GM12878 (cell line): Measurements from ENCODE around the gene ITPR3. TPM values are rescaled to one million over a fixed set of nuclear protein-coding genes. Genes with fewer than 3 reads are reported as not detected.

ENCODE experiments used
- ATAC-seq: fragments of 200-7000 bp; cut with Tn5 transposase; 3 replicates; pipeline ENCODE4 v1.9.1; 2020; ENCODE audit warnings: mild to moderate bottlenecking, moderate library complexity
- BruUV-seq: library from RNA; stranded (reverse); fragments of 400-500 nt; replicated peaks from 2 replicates; lab custom pipeline; 2021; lab: Mats Ljungman, UMichigan
- CTCF ChIA-PET: fragments of 300-600 bp; sonication (Branson Sonifier 250); formaldehyde crosslinking; extraction: SDS; loops from one replicate; lab custom pipeline; 2021; ENCODE audit warnings: inconsistent platforms; lab: Yijun Ruan, JAX
- POLR2A ChIA-PET: fragments of 350-600 bp; formaldehyde crosslinking; extraction: SDS; loops from one replicate; lab custom pipeline; 2021; ENCODE audit warnings: inconsistent platforms; lab: Charles Lee
- RAD21 ChIA-PET: fragments of 300-600 bp; sonication (Branson Sonifier 250); formaldehyde crosslinking; loops from one replicate; lab custom pipeline; 2023; ENCODE audit warnings: antibody characterized with exemption; ENCODE audit not compliant: unreplicated experiment; lab: Charles Lee
- SMC1A ChIA-PET: fragments of 300-600 bp; sonication (Branson Sonifier 250); formaldehyde crosslinking; loops from one replicate; lab custom pipeline; 2023; ENCODE audit not compliant: unreplicated experiment, uncharacterized antibody; lab: Charles Lee
- DNase-seq: peaks from one replicate; pipeline ENCODE4 v3.0.0-alpha.2; 2011; ENCODE audit warnings: low read depth, low spot score
- FAIRE-seq: peaks from 3 replicates; lab custom pipeline; 2011; peaks lifted over from hg19 to GRCh38; lab: Jason Lieb, UNC
- H2AFZ ChIP-seq: 2 replicates; pipeline ENCODE4 v1.6.0; 2011; ENCODE audit warnings: low read depth, low read length, control low read depth; ENCODE audit not compliant: control insufficient read depth
- H3K27ac ChIP-seq: 2 replicates; pipeline ENCODE4 v1.5.1; 2011; ENCODE audit warnings: control low read depth; ENCODE audit not compliant: control insufficient read depth, insufficient read depth
- H3K27me3 ChIP-seq, 2 experiments: replicated peaks in 1 of 2; 2 replicates each; pipeline versions ENCODE4 v1.6.0 to v1.6.1; 2011; ENCODE audit warnings: low read length in 1 of 2; ENCODE audit not compliant: control insufficient read depth in 2 of 2, insufficient read depth in 2 of 2
- H3K36me3 ChIP-seq, 2 experiments: 2 replicates each; pipeline ENCODE4 v1.5.1; 2011; ENCODE audit warnings: low read length in 1 of 2; ENCODE audit not compliant: control insufficient read depth in 2 of 2, insufficient read depth in 2 of 2
- H3K4me1 ChIP-seq: 2 replicates; pipeline ENCODE4 v1.6.1; 2011; ENCODE audit warnings: mild to moderate bottlenecking, low read length, moderate library complexity, mixed read lengths; ENCODE audit not compliant: control insufficient read depth, insufficient read depth
- H3K4me2 ChIP-seq: 2 replicates; pipeline ENCODE4 v1.6.0; 2011; ENCODE audit warnings: control low read depth; ENCODE audit not compliant: control insufficient read depth, insufficient read depth
- H3K4me3 ChIP-seq: fragments of 200-600 bp; sonication (generic); 2 replicates; pipeline ENCODE4 v1.5.1; 2016
- H3K79me2 ChIP-seq: 2 replicates; pipeline ENCODE4 v1.6.0; 2011; ENCODE audit warnings: low read length; ENCODE audit not compliant: control insufficient read depth, insufficient read depth
- H3K9ac ChIP-seq: 2 replicates; pipeline ENCODE4 v1.8.0; 2011; ENCODE audit warnings: low read length, control low read depth, mixed read lengths; ENCODE audit not compliant: control insufficient read depth, insufficient read depth
- H3K9me3 ChIP-seq: replicated peaks from 3 replicates; pipeline ENCODE4 v1.5.1; 2011; ENCODE audit warnings: mild to moderate bottlenecking, low read length; ENCODE audit not compliant: control insufficient read depth, insufficient read depth
- H4K20me1 ChIP-seq: 2 replicates; pipeline ENCODE4 v1.6.0; 2011; ENCODE audit not compliant: control insufficient read depth, insufficient read depth
- CBFB ChIP-seq: IDR thresholded peaks from 2 replicates; pipeline ENCODE4 v1.6.1; 2016; ENCODE audit warnings: antibody characterized with exemption, low read depth
- CBX3 ChIP-seq: fragments of 200-600 bp; sonication (generic); IDR thresholded peaks from 2 replicates; pipeline ENCODE4 v1.6.1; 2016; ENCODE audit warnings: low read depth, borderline replicate concordance
- CREM ChIP-seq: IDR thresholded peaks from 2 replicates; pipeline ENCODE4 v1.6.1; 2014; ENCODE audit warnings: antibody characterized with exemption, low read depth
- IRF4 ChIP-seq: IDR thresholded peaks from 2 replicates; pipeline ENCODE4 v1.6.1; 2011; ENCODE audit warnings: low read depth, low read length
- KDM1A ChIP-seq: fragments of 200-600 bp; sonication (generic); IDR thresholded peaks from 2 replicates; pipeline ENCODE4 v1.6.1; 2016; ENCODE audit warnings: borderline replicate concordance
- MTA2 ChIP-seq: fragments of 450-650 bp; IDR thresholded peaks from 2 replicates; pipeline ENCODE4 v1.6.1; 2016; ENCODE audit warnings: low read depth, mild to moderate bottlenecking, moderate library complexity
- MTA3 ChIP-seq: IDR thresholded peaks from 2 replicates; pipeline ENCODE4 v1.6.1; 2012; ENCODE audit warnings: low read length, inconsistent platforms, borderline replicate concordance
- NFYA ChIP-seq: IDR thresholded peaks from 2 replicates; pipeline ENCODE4 v1.6.1; 2011; ENCODE audit warnings: low read depth, mild to moderate bottlenecking, low read length, improper control_type of control experiment, borderline replicate concordance
- NR2F1 ChIP-seq: fragments of 450-650 bp; conservative IDR thresholded peaks from 2 replicates; pipeline ENCODE4 v1.6.1; 2017; ENCODE audit warnings: mild to moderate bottlenecking
- SMAD1 ChIP-seq: fragments of 450-650 bp; IDR thresholded peaks from 2 replicates; pipeline ENCODE4 v1.6.1; 2018; ENCODE audit warnings: mild to moderate bottlenecking, low read depth; ENCODE audit not compliant: partially characterized antibody
- SMAD5 ChIP-seq: IDR thresholded peaks from 2 replicates; pipeline ENCODE4 v1.6.1; 2016; ENCODE audit warnings: antibody characterized with exemption, low read depth
- SREBF1 ChIP-seq: IDR thresholded peaks from 2 replicates; pipeline ENCODE4 v1.6.1; 2012; ENCODE audit warnings: mild to moderate bottlenecking, low read length
- SUZ12 ChIP-seq: fragments of 200-600 bp; sonication (generic); IDR thresholded peaks from one replicate; pipeline ENCODE4 v1.6.1; 2018; ENCODE audit warnings: antibody characterized with exemption, mild to moderate bottlenecking; ENCODE audit not compliant: unreplicated experiment
- WRNIP1 ChIP-seq: IDR thresholded peaks from 2 replicates; pipeline ENCODE4 v1.6.1; 2011; ENCODE audit warnings: low read depth, low read length, improper control_type of control experiment, borderline replicate concordance
- WGBS: methylation state at CpG from one replicate; pipeline ENCODE4 v1.1.6; 2016; ENCODE audit warnings: low lambda C conversion rate; ENCODE audit not compliant: insufficient replicate concordance, insufficient coverage; ENCODE audit errors: missing lambda C conversion rate; 5-methylcytosine and 5-hydroxymethylcytosine counted together
- in situ Hi-C: fragments of 300-500 bp; cut with MboI; formaldehyde crosslinking; loops from 9 replicates; pipeline ENCODE4 v1.14.3; 2018; ENCODE audit warnings: mixed read lengths
- intact Hi-C: fragments of 100-400 bp; cut with micrococcal nuclease; formaldehyde crosslinking; loops from one replicate; pipeline ENCODE4 v1.14.2; 2022; ENCODE audit not compliant: unreplicated experiment
- polyA plus RNA-seq, 11 experiments: library from polyadenylated mRNA; depleted of rRNA in 4 of 11; unstranded in 6 of 11; stranded (reverse) in 5 of 11; fragments of >200 nt; fragmentation: Nextera tagmentation in 4 of 11; fragmentation: Illumina TruSeq in 1 of 11; extraction: Ambion mirVana in 4 of 11; extraction: Trizol in 1 of 11; gene quantifications; 1 replicate in 1 of 11; 2 replicates in 10 of 11; pipeline versions ENCODE4 v1.2.1 to v1.2.3, GENCODE V29; 2011 to 2016; ENCODE audit warnings: inconsistent platforms in 2 of 11, missing spikeins in 2 of 11, low read depth in 1 of 11
- total RNA-seq, 4 experiments: library from RNA; depleted of rRNA in 3 of 4; stranded (reverse); fragments of >200 nt in 3 of 4; fragmentation: Illumina TruSeq in 1 of 4; extraction: Trizol in 1 of 4; gene quantifications; 2 replicates each; pipeline versions ENCODE4 v1.2.1 to v1.2.3, GENCODE V29; 2013 to 2021

ITPR3 gene
- total and polyA plus RNA-seq, 10 of the 15 experiments (the other 5 are each of a cell fraction or from before 2014, with no cell fraction given): 0.32 to 34.0 (median 11.9) TPM

DNA sequence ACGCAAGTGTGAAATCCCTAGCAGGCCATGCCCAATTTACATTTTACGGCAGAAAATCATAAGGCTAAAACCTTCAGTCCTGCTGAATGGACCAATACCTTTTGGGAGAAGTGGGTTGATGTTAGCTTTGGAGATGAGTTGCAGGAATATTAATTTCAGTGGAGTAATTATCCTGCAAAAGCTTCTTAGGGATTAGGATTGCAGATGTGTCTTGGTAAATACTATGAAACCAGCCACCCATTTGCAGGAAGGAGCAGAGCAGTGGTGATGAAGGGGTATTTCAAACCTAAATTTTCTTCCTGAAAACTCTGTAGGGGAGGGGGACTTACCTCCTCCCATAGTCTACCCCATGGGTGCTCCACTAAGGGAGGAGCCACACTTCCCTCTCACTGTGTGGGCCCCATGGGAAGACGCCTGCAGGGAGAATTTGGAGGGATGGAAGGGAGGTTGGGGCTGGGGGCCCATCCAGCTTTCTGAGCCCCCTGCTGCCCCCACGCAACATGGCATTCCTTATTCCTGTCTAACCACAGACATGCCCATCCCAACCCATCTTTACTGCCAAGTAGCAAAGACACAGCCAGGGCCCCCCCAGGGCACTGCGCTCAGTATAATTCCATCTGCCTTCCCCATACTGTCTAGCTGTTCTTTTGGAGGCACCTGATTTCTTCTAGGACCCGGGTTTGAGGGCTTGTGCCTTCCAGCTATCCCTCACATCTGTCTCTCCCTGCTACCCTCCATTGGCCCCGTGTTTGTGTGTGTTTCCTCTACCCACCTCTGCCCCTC is 105.0 kb downstream of the ITPR3 start:
- H3K9ac ChIP-seq: no peak overlapping the region

More for the DNA sequence above, 105.0 kb downstream of the ITPR3 start:
- H4K20me1 ChIP-seq: no peaks in the 10 kb centered on the region; the same call in 1 of the 2 replicates
- DNase-seq: no peak
- ATAC-seq: no peak
- BruUV-seq: no TSS peak
- 51% methylated on average over 7 of the region's 7 CpGs for WGBS
- no peak overlapping the region for H3K27ac ChIP-seq
- ChIA-PET SMC1A (interaction anchor here (0.6 to 0.8 kb wide), 2 partner anchors 15 to 45 kb away, joined by 3 read pairs; partner anchors contain the start of gene UQCC2), RAD21 (interaction anchor here (1.1 kb wide), 1 partner anchor 13 kb away, joined by 3 read pairs; no protein-coding TSS in a partner anchor), CTCF (interaction anchor here (0.9 to 1.4 kb wide), 3 partner anchors 15 to 141 kb away, joined by 3 to 5 read pairs (median 4); partner anchors contain the start of gene UQCC2), POLR2A (interaction anchor here (1.4 kb wide), 1 partner anchor 15 kb away, joined by 3 read pairs; the partner anchor contains the start of gene UQCC2)
- H3K4me1 ChIP-seq: peaks cover 3% of the 10 kb centered on the region; the same call in 1 of the 2 replicates
- intact Hi-C loops: no loop called here
- H3K36me3 ChIP-seq: no peaks in the 10 kb centered on the region
- H3K4me3 ChIP-seq: no peak overlapping the region
- no peak for FAIRE-seq
- H3K79me2 ChIP-seq: no peaks in the 10 kb centered on the region
- no peaks in the 10 kb centered on the region for H3K9me3 ChIP-seq
- no peak overlapping the region for H3K4me2 ChIP-seq
- no peak for TF ChIP-seq CREM
- TF ChIP-seq KDM1A: no peak
- TF ChIP-seq WRNIP1: no peak
- TF ChIP-seq CBX3: no peak
- no peak for TF ChIP-seq SMAD5
- no peak for TF ChIP-seq MTA2
- TF ChIP-seq IRF4: no peak
- no peak for TF ChIP-seq SMAD1
- no peak for TF ChIP-seq MTA3
- TF ChIP-seq SREBF1: no peak
- TF ChIP-seq NFYA: no peak
- no peak for TF ChIP-seq SUZ12
- no peak for TF ChIP-seq CBFB
- no peak for TF ChIP-seq NR2F1
- in situ Hi-C loops: no loop called here
- H2AFZ ChIP-seq: no peak overlapping the region
- H3K27me3 ChIP-seq: peaks cover 6 to 15% of the 10 kb centered on the region in 2 experiments; a peak in 2 of 4 replicates
